GM23338 (cell line): Measurements from ENCODE around the gene KIAA1755. TPM values are rescaled to one million over a fixed set of nuclear protein-coding genes. Genes with fewer than 3 reads are reported as not detected.

Source experiments
- ATAC-seq: fragments of 200-7000 bp; cut with Tn5 transposase; 3 replicates; pipeline ENCODE4 v1.9.1; 2020
- DNase-seq: peaks from one replicate; pipeline ENCODE4 v3.0.0-alpha.2; 2015; ENCODE audit warnings: low spot score
- H2AFZ ChIP-seq: fragments of 200-600 bp; sonication (generic); 2 replicates; pipeline ENCODE4 v1.8.0; 2016; ENCODE audit warnings: antibody characterized with exemption, mild to moderate bottlenecking, moderate library complexity
- H3F3A ChIP-seq: fragments of 200-600 bp; sonication (generic); replicated peaks from 2 replicates; pipeline ENCODE4 v1.8.0; 2017; ENCODE audit warnings: antibody characterized with exemption, mixed run types, low read depth
- H3K27ac ChIP-seq: fragments of 200-600 bp; sonication (generic); 2 replicates; pipeline ENCODE4 v1.6.1; 2016; ENCODE audit warnings: low read depth
- H3K27me3 ChIP-seq: fragments of 200-600 bp; sonication (generic); 2 replicates; pipeline ENCODE4 v1.8.0; 2016; ENCODE audit warnings: mild to moderate bottlenecking, mixed run types, moderate library complexity; ENCODE audit not compliant: insufficient read depth
- H3K36me3 ChIP-seq: fragments of 200-600 bp; sonication (generic); 2 replicates; pipeline ENCODE4 v1.8.0; 2016; ENCODE audit warnings: mild to moderate bottlenecking; ENCODE audit not compliant: insufficient read depth
- H3K4me1 ChIP-seq: fragments of 200-600 bp; sonication (generic); 2 replicates; pipeline ENCODE4 v1.8.0; 2016; ENCODE audit warnings: mild to moderate bottlenecking, moderate library complexity; ENCODE audit not compliant: insufficient read depth
- H3K4me2 ChIP-seq: fragments of 200-600 bp; sonication (generic); 2 replicates; pipeline ENCODE4 v1.7.1; 2017; ENCODE audit warnings: mixed run types
- H3K4me3 ChIP-seq: fragments of 200-600 bp; sonication (generic); 2 replicates; pipeline ENCODE4 v1.6.1; 2016; ENCODE audit warnings: mixed run types
- H3K79me2 ChIP-seq: fragments of 200-600 bp; sonication (generic); replicated peaks from 2 replicates; pipeline ENCODE4 v1.8.0; 2017; ENCODE audit warnings: mild to moderate bottlenecking; ENCODE audit not compliant: insufficient read depth
- H3K9me2 ChIP-seq: fragments of 200-600 bp; sonication (generic); 2 replicates; pipeline ENCODE4 v1.8.0; 2017; ENCODE audit not compliant: insufficient read depth
- H4K20me1 ChIP-seq: fragments of 200-600 bp; sonication (generic); replicated peaks from 2 replicates; pipeline ENCODE4 v1.8.0; 2017; ENCODE audit warnings: mild to moderate bottlenecking; ENCODE audit not compliant: insufficient read depth
- H3K27ac Mint-ChIP-seq: 2 replicates; pipeline ENCODE4 v1.8.0; 2020; ENCODE audit warnings: inconsistent platforms, mild to moderate bottlenecking, moderate library complexity, mixed read lengths
- H3K27me3 Mint-ChIP-seq: 3 replicates; pipeline ENCODE4 v1.8.0; 2022; ENCODE audit warnings: low read depth, mild to moderate bottlenecking, moderate library complexity, mixed read lengths, inconsistent platforms; ENCODE audit not compliant: insufficient read depth, poor library complexity
- H3K36me3 Mint-ChIP-seq: 3 replicates; pipeline ENCODE4 v1.8.0; 2021; ENCODE audit warnings: low read depth, mild to moderate bottlenecking, inconsistent platforms, moderate library complexity, mixed read lengths
- H3K4me1 Mint-ChIP-seq: 3 replicates; pipeline ENCODE4 v1.8.0; 2020; ENCODE audit warnings: mild to moderate bottlenecking, inconsistent platforms, mixed read lengths
- H3K4me3 Mint-ChIP-seq: 3 replicates; pipeline ENCODE4 v1.8.0; 2021; ENCODE audit warnings: moderate library complexity, mild to moderate bottlenecking, inconsistent platforms, mixed read lengths
- H3K9me3 Mint-ChIP-seq: 3 replicates; pipeline ENCODE4 v1.8.0; 2020; ENCODE audit warnings: moderate library complexity, mild to moderate bottlenecking, inconsistent platforms, mixed read lengths
- CREB1 ChIP-seq: fragments of 250-450 bp; sonication (Bioruptor Pico); IDR thresholded peaks from 2 replicates; pipeline ENCODE4 v1.5.0; 2020; ENCODE audit warnings: low read depth, mild to moderate bottlenecking, moderate library complexity
- NANOG ChIP-seq: IDR thresholded peaks from 2 replicates; pipeline ENCODE4 v1.6.1; 2016; ENCODE audit warnings: antibody characterized with exemption, borderline replicate concordance
- STAT1 ChIP-seq: IDR thresholded peaks from one replicate; pipeline ENCODE4 v1.6.1; 2016; ENCODE audit warnings: antibody characterized with exemption; ENCODE audit not compliant: unreplicated experiment
- ZNF114 ChIP-seq: fragments of 250-450 bp; sonication (Bioruptor Pico); IDR thresholded peaks from 2 replicates; pipeline ENCODE4 v1.5.0; 2020; ENCODE audit warnings: mild to moderate bottlenecking, moderate library complexity
- ZNF462 ChIP-seq: fragments of 250-450 bp; sonication (Bioruptor Pico); IDR thresholded peaks from 2 replicates; pipeline ENCODE4 v1.5.0; 2020; ENCODE audit warnings: mild to moderate bottlenecking, moderate library complexity
- polyA plus RNA-seq: library from polyadenylated mRNA; unstranded; fragments of >200 nt; fragmentation: Nextera tagmentation; extraction: Ambion mirVana; gene quantifications from 2 replicates; pipeline ENCODE4 v1.2.1, GENCODE V29; 2016
- total RNA-seq: library from RNA; depleted of rRNA; stranded (reverse); fragments of >200 nt; shearing (Covaris generic); gene quantifications from 2 replicates; pipeline ENCODE4 v1.2.3, GENCODE V29; 2014
- TF ChIP-seq, protein P1 (sequence below): IDR thresholded peaks from one replicate; pipeline ENCODE4 v1.6.1; 2018; ENCODE audit warnings: antibody characterized with exemption; ENCODE audit not compliant: unreplicated experiment

KIAA1755 gene
- total and polyA plus RNA-seq, 2 experiments from 2014 or later = 0.28 TPM; not detected in 1

- TF ChIP-seq ZNF462 (CRISPR knock-in tag) (no peak), ZNF114 (CRISPR knock-in tag) (no peak), CREB1 (CRISPR knock-in tag) (no peak), STAT1 (no peak)
- TF ChIP-seq, protein P1, sequence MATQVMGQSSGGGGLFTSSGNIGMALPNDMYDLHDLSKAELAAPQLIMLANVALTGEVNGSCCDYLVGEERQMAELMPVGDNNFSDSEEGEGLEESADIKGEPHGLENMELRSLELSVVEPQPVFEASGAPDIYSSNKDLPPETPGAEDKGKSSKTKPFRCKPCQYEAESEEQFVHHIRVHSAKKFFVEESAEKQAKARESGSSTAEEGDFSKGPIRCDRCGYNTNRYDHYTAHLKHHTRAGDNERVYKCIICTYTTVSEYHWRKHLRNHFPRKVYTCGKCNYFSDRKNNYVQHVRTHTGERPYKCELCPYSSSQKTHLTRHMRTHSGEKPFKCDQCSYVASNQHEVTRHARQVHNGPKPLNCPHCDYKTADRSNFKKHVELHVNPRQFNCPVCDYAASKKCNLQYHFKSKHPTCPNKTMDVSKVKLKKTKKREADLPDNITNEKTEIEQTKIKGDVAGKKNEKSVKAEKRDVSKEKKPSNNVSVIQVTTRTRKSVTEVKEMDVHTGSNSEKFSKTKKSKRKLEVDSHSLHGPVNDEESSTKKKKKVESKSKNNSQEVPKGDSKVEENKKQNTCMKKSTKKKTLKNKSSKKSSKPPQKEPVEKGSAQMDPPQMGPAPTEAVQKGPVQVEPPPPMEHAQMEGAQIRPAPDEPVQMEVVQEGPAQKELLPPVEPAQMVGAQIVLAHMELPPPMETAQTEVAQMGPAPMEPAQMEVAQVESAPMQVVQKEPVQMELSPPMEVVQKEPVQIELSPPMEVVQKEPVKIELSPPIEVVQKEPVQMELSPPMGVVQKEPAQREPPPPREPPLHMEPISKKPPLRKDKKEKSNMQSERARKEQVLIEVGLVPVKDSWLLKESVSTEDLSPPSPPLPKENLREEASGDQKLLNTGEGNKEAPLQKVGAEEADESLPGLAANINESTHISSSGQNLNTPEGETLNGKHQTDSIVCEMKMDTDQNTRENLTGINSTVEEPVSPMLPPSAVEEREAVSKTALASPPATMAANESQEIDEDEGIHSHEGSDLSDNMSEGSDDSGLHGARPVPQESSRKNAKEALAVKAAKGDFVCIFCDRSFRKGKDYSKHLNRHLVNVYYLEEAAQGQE = no peak
Observed at GRCh38 chr20:38300438-38300837, 39.9 kb upstream of the KIAA1755 start (continued).

DNA sequence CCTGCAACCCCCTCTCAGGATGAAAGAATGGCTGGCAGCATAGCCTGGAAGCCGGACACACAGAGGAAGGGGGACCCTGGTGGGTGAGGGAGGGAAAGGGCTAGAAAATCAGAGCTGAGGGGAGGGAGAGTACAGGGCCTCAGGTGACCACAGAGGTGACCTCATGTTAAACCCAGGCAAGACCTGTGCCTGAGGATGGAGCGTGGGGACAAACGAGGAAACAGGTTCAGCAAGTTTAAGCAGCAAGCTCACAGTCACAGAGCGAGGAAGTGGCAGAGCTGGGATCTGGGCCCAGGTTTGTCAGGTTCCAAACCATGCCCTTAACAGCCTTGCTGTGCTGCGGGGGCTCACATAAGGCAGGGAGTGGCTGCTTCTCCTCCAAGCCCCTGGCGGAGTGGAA, 39.4 kb upstream of the KIAA1755 start:
- no peak overlapping the region for H3K4me3 Mint-ChIP-seq
- Histone ChIP-seq H3K27ac (no peak overlapping the region), H3K4me2 (no peak overlapping the region), H3K9me2 (no peaks in the 10 kb centered on the region), H3K36me3 (no peaks in the 10 kb centered on the region), H2AFZ (peak overlapping the region; percentile 79), H3K4me1 (no peaks in the 10 kb centered on the region), H3F3A (no peaks in the 10 kb centered on the region), H4K20me1 (no peaks in the 10 kb centered on the region), H3K79me2 (no peaks in the 10 kb centered on the region), H3K4me3 (no peak overlapping the region), H3K27me3 (no peaks in the 10 kb centered on the region)
- peaks cover 5% of the 10 kb centered on the region for H3K27me3 Mint-ChIP-seq
- no peaks in the 10 kb centered on the region for H3K9me3 Mint-ChIP-seq
- no peaks in the 10 kb centered on the region for H3K36me3 Mint-ChIP-seq
- peak; percentile 53 for DNase-seq
- H3K27ac Mint-ChIP-seq = no peak overlapping the region
- peak; percentile 57 for ATAC-seq
- H3K4me1 Mint-ChIP-seq = peaks cover 12% of the 10 kb centered on the region
- TF ChIP-seq ZNF462 (CRISPR knock-in tag) (no peak), NANOG (no peak)
